SK-N-SH (cell line): ENCODE results near the gene SYT1. TPM values are rescaled to one million over a fixed set of nuclear protein-coding genes. Genes with fewer than 3 reads are reported as not detected.

Source experiments
- CTCF ChIA-PET: fragments of 300-600, 350-600 bp; formaldehyde crosslinking; extraction: SDS; loops from one replicate; lab custom pipeline; 2021; lab: Yijun Ruan, JAX
- POLR2A ChIA-PET: fragments of 350-600 bp; sonication (Branson Sonifier 250); formaldehyde crosslinking; extraction: SDS; loops from one replicate; lab custom pipeline; 2020; ENCODE audit warnings: antibody characterized with exemption, inconsistent platforms; lab: Yijun Ruan, JAX
- DNase-seq: peaks from one replicate; pipeline ENCODE4 v3.0.0; 2012
- H2AFZ ChIP-seq: fragments of 200-600 bp; sonication (generic); 2 replicates; pipeline ENCODE4 v1.8.1; 2016; ENCODE audit warnings: antibody characterized with exemption, mild to moderate bottlenecking, low read depth
- H3F3A ChIP-seq: fragments of 200-600 bp; sonication (generic); replicated peaks from 2 replicates; pipeline ENCODE3; 2016; ENCODE audit warnings: antibody characterized with exemption, mild to moderate bottlenecking; ENCODE audit not compliant: insufficient read depth
- H3K27ac ChIP-seq, 2 experiments: fragments of 200-500 bp in 1 of 2; fragments of 200-600 bp in 1 of 2; sonication (Bioruptor generic) in 1 of 2; sonication (generic), shearing (Covaris generic) in 1 of 2; 2 replicates each; pipeline versions ENCODE4 v1.5.1 to v1.6.1; 2014 to 2016; ENCODE audit warnings: low read depth in 2 of 2, inconsistent platforms in 1 of 2, low read length in 1 of 2, mild to moderate bottlenecking in 1 of 2, mixed read lengths in 1 of 2
- H3K27me3 ChIP-seq: fragments of 200-600 bp; sonication (generic), shearing (Covaris generic); 2 replicates; pipeline ENCODE4 v1.6.1; 2016; ENCODE audit warnings: mixed run types; ENCODE audit not compliant: insufficient read depth
- H3K36me3 ChIP-seq, 2 experiments: fragments of 200-500 bp in 1 of 2; fragments of 200-600 bp in 1 of 2; sonication (Bioruptor generic) in 1 of 2; sonication (generic) in 1 of 2; replicated peaks in 1 of 2; 2 replicates each; pipeline versions ENCODE3 to v1.5.1; 2014 to 2016; ENCODE audit warnings: low read length in 1 of 2, mild to moderate bottlenecking in 1 of 2; ENCODE audit not compliant: insufficient read depth in 2 of 2, control insufficient read depth in 1 of 2
- H3K4me1 ChIP-seq, 2 experiments: fragments of 200-500 bp in 1 of 2; fragments of 200-600 bp in 1 of 2; sonication (Bioruptor generic) in 1 of 2; sonication (generic), shearing (Covaris generic) in 1 of 2; 2 replicates each; pipeline versions ENCODE4 v1.5.1 to v1.6.1; 2014 to 2016; ENCODE audit warnings: low read depth in 1 of 2, low read length in 1 of 2, mixed run types in 1 of 2; ENCODE audit not compliant: insufficient read depth in 2 of 2, control insufficient read depth in 1 of 2
- H3K4me2 ChIP-seq: fragments of 200-600 bp; sonication (generic), shearing (Covaris generic); 2 replicates; pipeline ENCODE4 v1.6.1; 2017; ENCODE audit warnings: mixed run types
- H3K4me3 ChIP-seq, 2 experiments: fragments of 200-500 bp in 1 of 2; fragments of 200-600 bp in 1 of 2; sonication (Bioruptor generic) in 1 of 2; sonication (generic), shearing (Covaris generic) in 1 of 2; 2 replicates each; pipeline versions ENCODE4 v1.5.1 to v1.8.1; 2014 to 2016; ENCODE audit warnings: low read depth in 2 of 2, inconsistent platforms in 1 of 2, low read length in 1 of 2, mild to moderate bottlenecking in 1 of 2, mixed read lengths in 1 of 2, moderate library complexity in 1 of 2
- H3K79me2 ChIP-seq: fragments of 200-600 bp; sonication (generic); 2 replicates; pipeline ENCODE4 v1.8.1; 2017; ENCODE audit warnings: mild to moderate bottlenecking; ENCODE audit not compliant: insufficient read depth
- H3K9ac ChIP-seq: fragments of 200-600 bp; sonication (generic); 2 replicates; pipeline ENCODE4 v1.6.1; 2017; ENCODE audit warnings: mixed run types
- H3K9me2 ChIP-seq: fragments of 200-600 bp; sonication (generic); 2 replicates; pipeline ENCODE4 v1.6.1; 2017; ENCODE audit warnings: mixed run types
- H3K9me3 ChIP-seq: fragments of 200-600 bp; sonication (generic); 2 replicates; pipeline ENCODE4 v1.6.1; 2017; ENCODE audit warnings: mixed run types, mild to moderate bottlenecking, moderate library complexity
- H4K20me1 ChIP-seq: fragments of 200-600 bp; sonication (generic); 2 replicates; pipeline ENCODE4 v1.6.1; 2017; ENCODE audit warnings: mild to moderate bottlenecking, mixed run types; ENCODE audit not compliant: insufficient read depth
- EP300 ChIP-seq, 2 experiments: IDR thresholded peaks; 2 replicates each; pipeline versions ENCODE4 v1.4.0 to v1.6.1; 2012; ENCODE audit warnings: borderline replicate concordance in 1 of 2, low read depth in 1 of 2, low read length in 1 of 2
- EZH2phosphoT487 ChIP-seq: fragments of 200-600 bp; sonication (generic); IDR thresholded peaks from 2 replicates; pipeline ENCODE4 v1.6.1; 2017; ENCODE audit warnings: low read depth, mixed run types, mild to moderate bottlenecking, antibody characterized with exemption, moderate library complexity, borderline replicate concordance
- FOSL2 ChIP-seq: IDR thresholded peaks from 2 replicates; pipeline ENCODE4 v1.4.0; 2012; ENCODE audit warnings: low read depth, mild to moderate bottlenecking, moderate library complexity, borderline replicate concordance
- FOXJ3 ChIP-seq: sonication (generic); formaldehyde crosslinking; IDR thresholded peaks from 2 replicates; pipeline ENCODE4 v1.5.1; 2020; ENCODE audit warnings: mild to moderate bottlenecking, missing genetic modification reagents
- FOXM1 ChIP-seq: IDR thresholded peaks from 2 replicates; pipeline ENCODE4 v1.4.0; 2012; ENCODE audit warnings: low read depth, mild to moderate bottlenecking
- GABPA ChIP-seq: IDR thresholded peaks from 2 replicates; pipeline ENCODE4 v1.4.0; 2012; ENCODE audit warnings: low read depth, mild to moderate bottlenecking
- GATA2 ChIP-seq: sonication (generic); formaldehyde crosslinking; IDR thresholded peaks from 2 replicates; pipeline ENCODE4 v1.5.0; 2020; ENCODE audit warnings: mild to moderate bottlenecking, missing genetic modification reagents
- JUND ChIP-seq: IDR thresholded peaks from 2 replicates; pipeline ENCODE4 v1.4.0; 2012
- MAX ChIP-seq: IDR thresholded peaks from 2 replicates; pipeline ENCODE4 v1.4.0; 2012; ENCODE audit warnings: low read depth
- MEF2A ChIP-seq: IDR thresholded peaks from 2 replicates; pipeline ENCODE4 v1.4.0; 2012; ENCODE audit warnings: low read depth, borderline replicate concordance
- MXI1 ChIP-seq: IDR thresholded peaks from 2 replicates; pipeline ENCODE4 v1.6.1; 2012; ENCODE audit warnings: mild to moderate bottlenecking, low read depth, low read length, improper control_type of control experiment
- NFIC ChIP-seq: IDR thresholded peaks from 2 replicates; pipeline ENCODE4 v1.4.0; 2012; ENCODE audit warnings: borderline replicate concordance
- POLR2AphosphoS5 ChIP-seq: IDR thresholded peaks from 2 replicates; pipeline ENCODE4 v1.6.1; 2012; ENCODE audit warnings: low read depth, low read length
- RAD21 ChIP-seq: IDR thresholded peaks from 2 replicates; pipeline ENCODE4 v1.6.1; 2012; ENCODE audit warnings: mild to moderate bottlenecking, low read length
- RXRA ChIP-seq: IDR thresholded peaks from 2 replicates; pipeline ENCODE4 v1.4.0; 2012; ENCODE audit warnings: low read depth, mild to moderate bottlenecking, borderline replicate concordance
- SMC3 ChIP-seq: IDR thresholded peaks from 2 replicates; pipeline ENCODE4 v1.6.1; 2012; ENCODE audit warnings: low read depth, low read length, improper control_type of control experiment
- TAF1 ChIP-seq: IDR thresholded peaks from 2 replicates; pipeline ENCODE4 v1.6.1; 2012; ENCODE audit warnings: low read depth, mild to moderate bottlenecking, low read length, moderate library complexity, borderline replicate concordance
- TEAD4 ChIP-seq: IDR thresholded peaks from 2 replicates; pipeline ENCODE4 v1.4.0; 2012; ENCODE audit warnings: mild to moderate bottlenecking, borderline replicate concordance; ENCODE audit not compliant: insufficient read depth
- USF1 ChIP-seq: IDR thresholded peaks from 2 replicates; pipeline ENCODE4 v1.4.0; 2012; ENCODE audit warnings: low read depth, borderline replicate concordance
- YY1 ChIP-seq: IDR thresholded peaks from 2 replicates; pipeline ENCODE4 v1.4.0; 2012; ENCODE audit warnings: low read depth, mild to moderate bottlenecking
- WGBS: methylation state at CpG from one replicate; pipeline ENCODE4 v1.1.6; 2017; ENCODE audit warnings: low lambda C conversion rate; 5-methylcytosine and 5-hydroxymethylcytosine counted together
- polyA plus RNA-seq, 3 experiments: library from polyadenylated mRNA; depleted of rRNA; stranded (reverse); fragments of >200 nt; gene quantifications; 2 replicates each; pipeline ENCODE4 v1.2.3, GENCODE V29; 2012
- TF ChIP-seq, protein P1 (sequence below): fragments of 150-350 bp; IDR thresholded peaks from 2 replicates; pipeline ENCODE4 v1.6.1; 2016; ENCODE audit warnings: mild to moderate bottlenecking, low read depth, low read length
- TF ChIP-seq, protein P2 (sequence below): fragments of 200-600 bp; sonication (generic); IDR thresholded peaks from 2 replicates; pipeline ENCODE4 v1.6.1; 2017; ENCODE audit warnings: antibody characterized with exemption, mild to moderate bottlenecking, moderate library complexity

SYT1 gene
- polyA plus RNA-seq, 1 of the 3 experiments (the other 2 are of a cell fraction): 12.7 TPM

DNA sequence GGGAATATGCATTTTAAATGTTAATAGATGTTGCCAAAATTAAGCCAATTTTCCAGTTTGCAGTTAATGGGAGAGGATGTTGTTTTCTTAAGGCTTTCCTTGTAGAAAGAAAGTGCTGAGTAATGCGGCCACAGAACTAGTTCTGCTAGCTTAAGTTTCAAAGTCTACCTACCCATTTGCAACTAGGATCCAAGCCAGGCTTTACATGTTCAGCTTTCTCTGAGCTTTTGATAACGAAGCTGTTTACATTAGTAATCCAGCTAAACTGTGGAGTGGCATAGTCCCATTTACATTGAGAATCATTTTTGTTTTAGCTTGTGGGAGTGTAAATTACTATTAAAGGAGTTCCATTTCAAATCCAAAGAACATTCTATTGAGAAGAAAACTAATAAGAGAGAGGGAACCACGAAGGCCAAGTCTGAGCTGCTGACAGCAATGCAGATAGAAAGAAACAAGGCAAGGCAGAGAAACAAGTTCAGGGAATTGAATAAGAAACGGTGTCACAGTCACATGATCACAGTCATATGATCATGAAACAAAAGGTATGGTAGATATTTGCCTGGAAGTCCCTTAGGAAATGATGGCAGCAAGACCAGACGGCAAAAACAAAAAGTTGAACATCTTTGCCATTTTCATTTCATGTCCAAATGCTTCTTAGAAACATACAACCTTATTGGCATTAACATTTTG is 551.3 kb downstream of the SYT1 start:
- Histone ChIP-seq H3K9me3 (no peaks in the 10 kb centered on the region), H3K4me3 (no peak overlapping the region), H3K9ac (no peak overlapping the region), H3K9me2 (no peaks in the 10 kb centered on the region), H3K27ac (no peak overlapping the region), H3K79me2 (no peaks in the 10 kb centered on the region), H4K20me1 (no peaks in the 10 kb centered on the region), H3K4me2 (no peak overlapping the region), H3K4me1 (peaks cover 0 to 13% of the 10 kb centered on the region in 2 experiments; a peak in 2 of 4 replicates)
- ChIA-PET CTCF (no interaction called here), POLR2A (no interaction called here)
- 79% methylated on average over 5 of the region's 5 CpGs for WGBS
- TF ChIP-seq GABPA: no peak
- TF ChIP-seq RXRA: no peak
- no peak for TF ChIP-seq FOXJ3 (CRISPR knock-in tag)
- TF ChIP-seq GATA2: no peak
- TF ChIP-seq, protein P1, sequence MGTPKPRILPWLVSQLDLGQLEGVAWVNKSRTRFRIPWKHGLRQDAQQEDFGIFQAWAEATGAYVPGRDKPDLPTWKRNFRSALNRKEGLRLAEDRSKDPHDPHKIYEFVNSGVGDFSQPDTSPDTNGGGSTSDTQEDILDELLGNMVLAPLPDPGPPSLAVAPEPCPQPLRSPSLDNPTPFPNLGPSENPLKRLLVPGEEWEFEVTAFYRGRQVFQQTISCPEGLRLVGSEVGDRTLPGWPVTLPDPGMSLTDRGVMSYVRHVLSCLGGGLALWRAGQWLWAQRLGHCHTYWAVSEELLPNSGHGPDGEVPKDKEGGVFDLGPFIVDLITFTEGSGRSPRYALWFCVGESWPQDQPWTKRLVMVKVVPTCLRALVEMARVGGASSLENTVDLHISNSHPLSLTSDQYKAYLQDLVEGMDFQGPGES: no peak
- no peak for TF ChIP-seq SMC3
- no peak for TF ChIP-seq EZH2phosphoT487
- no peak for TF ChIP-seq JUND
- TF ChIP-seq POLR2AphosphoS5: no peak
- no peak for TF ChIP-seq NFIC
- TF ChIP-seq EP300 (IDR thresholded peaks at IDR 0.05; ENCODE audit: borderline replicate concordance in 1 of 2, low read depth in 1 of 2, low read length in 1 of 2): no peak
- no peak; the same call in 1 of the 2 replicates for TF ChIP-seq USF1
- TF ChIP-seq MEF2A: no peak
- TF ChIP-seq MXI1: no peak
- TF ChIP-seq FOXM1: no peak
- TF ChIP-seq YY1: no peak
- TF ChIP-seq, all 33 proteins: peak for 0
- Histone ChIP-seq H2AFZ (no peak overlapping the region), H3F3A (peaks cover 11% of the 10 kb centered on the region), H3K36me3 (no peaks in the 10 kb centered on the region), H3K27me3 (no peaks in the 10 kb centered on the region)
- no peak for DNase-seq

GRCh38 chr12:79420146-79420618 is 555.6 kb downstream of the SYT1 start:
- TF ChIP-seq GABPA (no peak), TEAD4 (0 out of 2 replicates have a peak, but pooled peaks have one; percentile 47), RAD21 (peak; percentile 58), TAF1 (no peak), NFIC (no peak), USF1 (no peak), EZH2phosphoT487 (no peak), FOSL2 (peak; percentile 15; the same call in 1 of the 2 replicates), MAX (no peak), JUND (no peak), POLR2AphosphoS5 (no peak), SMC3 (peak; percentile 39)
- TF ChIP-seq, protein P2, sequence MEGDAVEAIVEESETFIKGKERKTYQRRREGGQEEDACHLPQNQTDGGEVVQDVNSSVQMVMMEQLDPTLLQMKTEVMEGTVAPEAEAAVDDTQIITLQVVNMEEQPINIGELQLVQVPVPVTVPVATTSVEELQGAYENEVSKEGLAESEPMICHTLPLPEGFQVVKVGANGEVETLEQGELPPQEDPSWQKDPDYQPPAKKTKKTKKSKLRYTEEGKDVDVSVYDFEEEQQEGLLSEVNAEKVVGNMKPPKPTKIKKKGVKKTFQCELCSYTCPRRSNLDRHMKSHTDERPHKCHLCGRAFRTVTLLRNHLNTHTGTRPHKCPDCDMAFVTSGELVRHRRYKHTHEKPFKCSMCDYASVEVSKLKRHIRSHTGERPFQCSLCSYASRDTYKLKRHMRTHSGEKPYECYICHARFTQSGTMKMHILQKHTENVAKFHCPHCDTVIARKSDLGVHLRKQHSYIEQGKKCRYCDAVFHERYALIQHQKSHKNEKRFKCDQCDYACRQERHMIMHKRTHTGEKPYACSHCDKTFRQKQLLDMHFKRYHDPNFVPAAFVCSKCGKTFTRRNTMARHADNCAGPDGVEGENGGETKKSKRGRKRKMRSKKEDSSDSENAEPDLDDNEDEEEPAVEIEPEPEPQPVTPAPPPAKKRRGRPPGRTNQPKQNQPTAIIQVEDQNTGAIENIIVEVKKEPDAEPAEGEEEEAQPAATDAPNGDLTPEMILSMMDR: peak; percentile 71
- TF ChIP-seq, all 33 proteins: peak for 5
- POLR2A ChIA-PET: no interaction called here
- DNase-seq: no peak

More at GRCh38 chr12:79420146-79420618, 555.6 kb downstream of the SYT1 start:
- Histone ChIP-seq H3K9me3 (no peaks in the 10 kb centered on the region), H3K9me2 (no peaks in the 10 kb centered on the region), H3K79me2 (no peaks in the 10 kb centered on the region), H4K20me1 (no peaks in the 10 kb centered on the region), H3F3A (peaks cover 28% of the 10 kb centered on the region), H3K27ac (peak overlapping the region; percentile 58 to 67; a peak in 3 of 4 replicates), H3K4me3 (no peak overlapping the region), H3K36me3 (no peaks in the 10 kb centered on the region), H3K9ac (peak overlapping the region; percentile 17; the same call in 1 of the 2 replicates), H3K27me3 (no peaks in the 10 kb centered on the region), H3K4me2 (peak overlapping the region; percentile 16; the same call in 1 of the 2 replicates), H3K4me1 (peaks cover 0 to 43% of the 10 kb centered on the region in 2 experiments; a peak in 3 of 4 replicates), H2AFZ (no peak overlapping the region; the same call in 1 of the 2 replicates)
- CTCF ChIA-PET: interaction anchor here (0.7 to 1.3 kb wide), 5 partner anchors 9 to 127 kb away, joined by 3 to 4 read pairs (median 3); no protein-coding TSS in a partner anchor
